Measurements from ENCODE around the gene SLC25A29. TPM values are rescaled to one million over a fixed set of nuclear protein-coding genes. Genes with fewer than 3 reads are reported as not detected.
"Not testable (repeated sequence)": the region's sequence is repeated elsewhere in the genome, so short reads cannot be mapped to it uniquely, and the experiment has no call there.

Gene SLC25A29
- total RNA-seq, 2 experiments from 2014 or later = 5.5 to 6.5 TPM

- H3K4me1 Mint-ChIP-seq = peaks cover 5% of the 10 kb centered on the region
These were observed 20.3 kb downstream of the SLC25A29 start for GRCh38 chr14:100285913-100286400.

GRCh38 chr14:100285021-100285912 lies 21.0 kb downstream of the SLC25A29 start:
- Mint-ChIP-seq H3K27me3 (no peaks in the 10 kb centered on the region), H3K36me3 (peaks cover 5% of the 10 kb centered on the region), H3K4me3 (peak overlapping the region; percentile 60), H3K4me1 (peaks cover 6% of the 10 kb centered on the region), H3K9me3 (no peaks in the 10 kb centered on the region), H3K27ac (peak overlapping the region; percentile 75)
- DNase-seq = peak; percentile 88

More at GRCh38 chr14:100285913-100286400, 20.3 kb downstream of the SLC25A29 start:
- H3K4me3 Mint-ChIP-seq = peak overlapping the region; percentile 78
- H3K27ac Mint-ChIP-seq = peak overlapping the region; percentile 80
- H3K9me3 Mint-ChIP-seq = no peaks in the 10 kb centered on the region
- no peaks in the 10 kb centered on the region for H3K36me3 Mint-ChIP-seq
- H3K27me3 Mint-ChIP-seq = no peaks in the 10 kb centered on the region
- DNase-seq = no peak

GRCh38 chr14:100283984-100284881 lies 22.0 kb downstream of the SLC25A29 start:
- DNase-seq = no peak
- Mint-ChIP-seq H3K36me3 (peaks cover 5% of the 10 kb centered on the region), H3K27me3 (no peaks in the 10 kb centered on the region), H3K4me3 (peak overlapping the region; percentile 60), H3K4me1 (peaks cover 9% of the 10 kb centered on the region), H3K9me3 (no peaks in the 10 kb centered on the region), H3K27ac (peak overlapping the region; percentile 75)

- H3K4me3 Mint-ChIP-seq, H3K36me3 Mint-ChIP-seq: not testable (repeated sequence)
- peak overlapping the region; percentile 39 for H3K27ac Mint-ChIP-seq
These were observed 22.8 kb downstream of the SLC25A29 start for GRCh38 chr14:100283436-100283835.

GRCh38 chr14:100282766-100283419 lies 23.4 kb downstream of the SLC25A29 start:
- H3K27ac Mint-ChIP-seq = peak overlapping the region; percentile 39
- no peaks in the 10 kb centered on the region for H3K9me3 Mint-ChIP-seq
- H3K4me3 Mint-ChIP-seq = no peak overlapping the region
- H3K27me3 Mint-ChIP-seq = no peaks in the 10 kb centered on the region
- peaks cover 5% of the 10 kb centered on the region for H3K36me3 Mint-ChIP-seq
- DNase-seq = no peak
- H3K4me1 Mint-ChIP-seq = peaks cover 16% of the 10 kb centered on the region

More at GRCh38 chr14:100283436-100283835, 22.8 kb downstream of the SLC25A29 start:
- DNase-seq, H3K9me3 Mint-ChIP-seq, H3K27me3 Mint-ChIP-seq: not testable (repeated sequence)
- H3K4me1 Mint-ChIP-seq = peaks cover 16% of the 10 kb centered on the region

GRCh38 chr14:100282083-100282350 lies 24.2 kb downstream of the SLC25A29 start:
- Mint-ChIP-seq H3K36me3 (peaks cover 5% of the 10 kb centered on the region), H3K27ac (peak overlapping the region; percentile 44), H3K27me3 (no peaks in the 10 kb centered on the region), H3K9me3 (no peaks in the 10 kb centered on the region), H3K4me3 (no peak overlapping the region), H3K4me1 (peaks cover 22% of the 10 kb centered on the region)
- DNase-seq = no peak

GRCh38 chr14:100281286-100282082 lies 24.8 kb downstream of the SLC25A29 start:
- Mint-ChIP-seq H3K27me3 (no peaks in the 10 kb centered on the region), H3K4me3 (no peak overlapping the region), H3K36me3 (peaks cover 5% of the 10 kb centered on the region), H3K9me3 (no peaks in the 10 kb centered on the region), H3K4me1 (peaks cover 23% of the 10 kb centered on the region), H3K27ac (peak overlapping the region; percentile 56)
- no peak for DNase-seq

- no peak overlapping the region for H3K4me3 Mint-ChIP-seq
- peaks cover 13% of the 10 kb centered on the region for H3K36me3 Mint-ChIP-seq
- DNase-seq = no peak
- no peaks in the 10 kb centered on the region for H3K27me3 Mint-ChIP-seq
- H3K9me3 Mint-ChIP-seq = no peaks in the 10 kb centered on the region
- H3K27ac Mint-ChIP-seq = peak overlapping the region; percentile 19
- H3K4me1 Mint-ChIP-seq = peaks cover 30% of the 10 kb centered on the region
These were observed 26.7 kb downstream of the SLC25A29 start for GRCh38 chr14:100279563-100279962.

- no peak overlapping the region for H3K4me3 Mint-ChIP-seq
These were observed 27.1 kb downstream of the SLC25A29 start for GRCh38 chr14:100279133-100279532.

GRCh38 chr14:100278702-100279101 lies 27.5 kb downstream of the SLC25A29 start:
- DNase-seq = no peak
- peak overlapping the region; percentile 68 for H3K27ac Mint-ChIP-seq
- H3K4me1 Mint-ChIP-seq = peaks cover 37% of the 10 kb centered on the region
- H3K36me3 Mint-ChIP-seq = peaks cover 17% of the 10 kb centered on the region
- no peaks in the 10 kb centered on the region for H3K27me3 Mint-ChIP-seq
- no peaks in the 10 kb centered on the region for H3K9me3 Mint-ChIP-seq
- no peak overlapping the region for H3K4me3 Mint-ChIP-seq

More at GRCh38 chr14:100279133-100279532, 27.1 kb downstream of the SLC25A29 start:
- Mint-ChIP-seq H3K36me3 (peaks cover 16% of the 10 kb centered on the region), H3K9me3 (no peaks in the 10 kb centered on the region), H3K27me3 (no peaks in the 10 kb centered on the region), H3K4me1 (peaks cover 34% of the 10 kb centered on the region), H3K27ac (peak overlapping the region; percentile 27)
- no peak for DNase-seq

GRCh38 chr14:100275214-100275613 lies 31.0 kb downstream of the SLC25A29 start:
- Mint-ChIP-seq H3K27ac (peak overlapping the region; percentile 66), H3K4me1 (peaks cover 41% of the 10 kb centered on the region), H3K9me3 (no peaks in the 10 kb centered on the region), H3K27me3 (no peaks in the 10 kb centered on the region), H3K36me3 (peaks cover 12% of the 10 kb centered on the region), H3K4me3 (no peak overlapping the region)
- DNase-seq = no peak

- no peak for DNase-seq
- no peaks in the 10 kb centered on the region for H3K27me3 Mint-ChIP-seq
- peaks cover 42% of the 10 kb centered on the region for H3K4me1 Mint-ChIP-seq
- no peak overlapping the region for H3K4me3 Mint-ChIP-seq
- no peak overlapping the region for H3K27ac Mint-ChIP-seq
- no peaks in the 10 kb centered on the region for H3K9me3 Mint-ChIP-seq
- H3K36me3 Mint-ChIP-seq = peaks cover 12% of the 10 kb centered on the region
These were observed 32.0 kb downstream of the SLC25A29 start for GRCh38 chr14:100274250-100274649.

- Mint-ChIP-seq H3K27me3 (no peaks in the 10 kb centered on the region), H3K4me1 (peaks cover 45% of the 10 kb centered on the region), H3K36me3 (peaks cover 20% of the 10 kb centered on the region), H3K4me3 (no peak overlapping the region), H3K9me3 (no peaks in the 10 kb centered on the region), H3K27ac (no peak overlapping the region)
- no peak for DNase-seq
These were observed 34.9 kb downstream of the SLC25A29 start for GRCh38 chr14:100271247-100271939.

Data from activated naive CD8-positive, alpha-beta T cell treated with anti-CD3 and anti-CD28 coated beads for 36 hours (primary cell).